Transverse colon (tissue), 4 donors: ENCODE data around the gene DUSP15.

Experiments used
- CTCF ChIP-seq, 5 experiments: fragments of 200-600 bp in 3 of 5; fragments of 450-650 bp in 2 of 5; sonication (generic) in 3 of 5; IDR thresholded peaks; 1 replicate in 2 of 5; 2 replicates in 3 of 5; pipeline ENCODE4 v1.5.1; 2016 to 2017; ENCODE audit warnings: antibody characterized with exemption in 5 of 5, inconsistent platforms in 3 of 5, mild to moderate bottlenecking in 2 of 5, moderate library complexity in 1 of 5
- EP300 ChIP-seq: sonication (generic); formaldehyde crosslinking; IDR thresholded peaks from one replicate; pipeline ENCODE4 v1.6.1; 2017; ENCODE audit warnings: antibody characterized with exemption, low read depth
- POLR2A ChIP-seq: fragments of 450-650 bp; IDR thresholded peaks from one replicate; pipeline ENCODE4 v1.6.1; 2016; ENCODE audit warnings: antibody characterized with exemption, mild to moderate bottlenecking, moderate library complexity
- POLR2AphosphoS5 ChIP-seq, 3 donors: sonication (generic); formaldehyde crosslinking; IDR thresholded peaks; one replicate each; pipeline ENCODE4 v1.6.1; 2016; ENCODE audit warnings: antibody characterized with exemption in 3 of 3

DNA sequence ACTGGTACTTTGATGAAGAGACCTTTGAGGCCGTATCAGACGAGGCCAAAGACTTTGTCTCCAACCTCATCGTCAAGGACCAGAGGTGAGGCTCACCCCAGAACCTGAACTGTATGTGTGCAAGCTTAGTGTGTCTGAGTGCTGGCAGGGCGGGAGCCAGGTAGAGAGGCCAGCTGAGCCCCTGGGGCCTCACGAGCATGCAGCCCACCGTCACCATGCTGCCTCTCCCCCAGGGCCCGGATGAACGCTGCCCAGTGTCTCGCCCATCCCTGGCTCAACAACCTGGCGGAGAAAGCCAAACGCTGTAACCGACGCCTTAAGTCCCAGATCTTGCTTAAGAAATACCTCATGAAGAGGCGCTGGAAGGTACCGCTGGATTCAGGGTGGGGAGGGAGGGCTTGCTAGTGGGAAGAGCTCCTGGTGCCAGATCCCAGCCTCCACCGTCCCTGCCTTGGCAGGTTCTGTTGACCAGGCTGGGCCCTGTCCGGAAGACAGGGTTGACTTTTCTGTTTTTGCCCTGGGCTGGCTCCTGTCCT lies 38.5 kb downstream of the DUSP15 start:
- TF ChIP-seq EP300 (no peak), CTCF (IDR thresholded peaks at IDR 0.05) (no peak), POLR2A (no peak), POLR2AphosphoS5 (IDR thresholded peaks at IDR 0.05) (no peak)
